DND-41 (cell line): ENCODE data around the gene NXN.

Experiments
- ATAC-seq: fragments of 200-7000 bp; cut with Tn5 transposase; 3 replicates; pipeline ENCODE4 v1.9.1; 2021; ENCODE audit warnings: low read depth; ENCODE audit not compliant: insufficient read depth
- DNase-seq: peaks from one replicate; pipeline ENCODE4 v3.0.0-alpha.2; 2020
- H2AFZ ChIP-seq: 2 replicates; pipeline ENCODE4 v1.6.0; 2012; ENCODE audit warnings: low read depth, low read length
- H3K27ac ChIP-seq: 2 replicates; pipeline ENCODE4 v1.5.1; 2012; ENCODE audit warnings: low read length, inconsistent platforms
- H3K27me3 ChIP-seq: fragments of 200-600 bp; sonication (generic); 2 replicates; pipeline ENCODE4 v1.6.0; 2012; ENCODE audit warnings: low read length, mild to moderate bottlenecking, inconsistent platforms; ENCODE audit not compliant: insufficient read depth, poor library complexity
- H3K36me3 ChIP-seq: 2 replicates; pipeline ENCODE4 v1.5.1; 2012; ENCODE audit warnings: low read length, inconsistent platforms; ENCODE audit not compliant: insufficient read depth
- H3K4me1 ChIP-seq: 2 replicates; pipeline ENCODE4 v1.5.1; 2012; ENCODE audit warnings: mild to moderate bottlenecking, low read length; ENCODE audit not compliant: insufficient read depth
- H3K4me2 ChIP-seq: 2 replicates; pipeline ENCODE4 v1.6.0; 2012; ENCODE audit warnings: mild to moderate bottlenecking, moderate library complexity, low read length, inconsistent platforms; ENCODE audit not compliant: insufficient read depth
- H3K4me3 ChIP-seq, 2 experiments: fragments of 200-600 bp in 1 of 2; shearing (Covaris generic) in 1 of 2; 2 replicates each; pipeline ENCODE4 v1.5.1; 2012 to 2016; ENCODE audit warnings: inconsistent platforms in 2 of 2, low read length in 2 of 2, mild to moderate bottlenecking in 2 of 2, low read depth in 1 of 2, moderate library complexity in 1 of 2
- H3K79me2 ChIP-seq: 2 replicates; pipeline ENCODE4 v1.6.0; 2012; ENCODE audit warnings: low read length, inconsistent platforms; ENCODE audit not compliant: insufficient read depth
- H3K9ac ChIP-seq: 2 replicates; pipeline ENCODE4 v1.6.0; 2012; ENCODE audit warnings: low read depth, mild to moderate bottlenecking, inconsistent platforms, low read length, moderate library complexity
- H3K9me3 ChIP-seq: 2 replicates; pipeline ENCODE4 v1.5.1; 2012; ENCODE audit warnings: low read length, moderate library complexity, mild to moderate bottlenecking, inconsistent platforms; ENCODE audit not compliant: insufficient read depth, severe bottlenecking
- H4K20me1 ChIP-seq: 2 replicates; pipeline ENCODE4 v1.6.0; 2012; ENCODE audit warnings: low read length; ENCODE audit not compliant: insufficient read depth
- EZH2 ChIP-seq: IDR thresholded peaks from 3 replicates; pipeline ENCODE4 v1.6.1; 2012; ENCODE audit warnings: borderline replicate concordance, low read depth, mild to moderate bottlenecking, moderate library complexity, low read length, inconsistent platforms; ENCODE audit not compliant: severe bottlenecking
- TF ChIP-seq, protein P1 (sequence below): IDR thresholded peaks from 2 replicates; pipeline ENCODE4 v1.5.1; 2012; ENCODE audit warnings: borderline replicate concordance, low read length, moderate library complexity, mild to moderate bottlenecking; ENCODE audit not compliant: poor library complexity, severe bottlenecking; ENCODE audit errors: extremely low read depth

The NXN gene

DNA sequence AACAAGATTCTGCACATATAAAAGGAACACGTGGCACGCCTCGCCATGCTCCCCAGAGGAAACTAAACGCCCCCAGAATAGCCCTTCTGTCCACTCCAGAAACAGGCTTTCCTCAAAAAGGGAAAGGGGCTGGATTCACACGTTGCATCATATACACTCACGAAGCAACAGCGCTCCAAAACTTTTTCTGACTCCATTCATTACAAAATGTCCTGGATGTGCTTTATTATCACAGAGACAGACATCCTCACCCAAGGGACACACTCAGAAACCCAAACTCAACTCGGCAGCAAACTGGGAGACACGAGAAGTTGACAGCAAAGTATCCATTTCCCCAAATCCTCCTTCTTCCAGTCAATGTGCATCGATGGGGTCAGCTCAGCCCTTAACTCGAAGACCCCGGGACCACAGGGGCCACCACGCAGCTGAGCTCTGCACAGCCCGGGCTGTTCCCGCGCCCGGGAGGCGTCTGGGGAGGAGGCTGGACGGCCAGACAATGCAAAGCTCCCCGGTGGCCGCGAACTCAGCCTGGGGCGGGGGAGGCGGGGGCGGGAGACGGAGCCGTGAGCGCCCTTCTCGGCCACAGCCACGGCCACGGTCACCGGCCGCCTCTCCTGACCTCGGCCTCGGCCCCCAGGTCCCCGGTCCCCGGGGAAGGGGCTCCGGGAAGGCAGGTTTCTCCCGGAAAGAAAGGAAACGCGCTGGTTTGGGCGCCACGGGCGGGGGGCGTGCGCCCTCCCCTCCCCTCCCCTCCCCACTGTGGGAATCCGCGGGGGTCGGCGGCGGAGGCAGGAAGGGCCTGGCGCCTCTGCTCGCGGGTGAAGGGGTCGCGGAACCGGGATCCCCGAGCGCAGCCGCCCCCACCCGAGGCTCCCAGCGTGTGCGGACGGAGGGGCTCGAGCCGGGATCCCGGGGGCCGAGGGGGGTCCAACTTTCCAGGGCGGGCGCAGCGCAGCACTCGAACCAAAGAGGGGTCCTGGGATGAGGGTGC lies 1.2 kb downstream of the NXN start:
- H3K27ac ChIP-seq = no peak overlapping the region
- peaks cover 26% of the 10 kb centered on the region for H3K4me1 ChIP-seq
- H2AFZ ChIP-seq = no peak overlapping the region
- no peaks in the 10 kb centered on the region for H3K79me2 ChIP-seq
- H3K9ac ChIP-seq = no peak overlapping the region
- ATAC-seq = no peak
- no peaks in the 10 kb centered on the region; the same call in 1 of the 2 replicates for H4K20me1 ChIP-seq
- TF ChIP-seq EZH2 = no peak
- TF ChIP-seq, protein P1, sequence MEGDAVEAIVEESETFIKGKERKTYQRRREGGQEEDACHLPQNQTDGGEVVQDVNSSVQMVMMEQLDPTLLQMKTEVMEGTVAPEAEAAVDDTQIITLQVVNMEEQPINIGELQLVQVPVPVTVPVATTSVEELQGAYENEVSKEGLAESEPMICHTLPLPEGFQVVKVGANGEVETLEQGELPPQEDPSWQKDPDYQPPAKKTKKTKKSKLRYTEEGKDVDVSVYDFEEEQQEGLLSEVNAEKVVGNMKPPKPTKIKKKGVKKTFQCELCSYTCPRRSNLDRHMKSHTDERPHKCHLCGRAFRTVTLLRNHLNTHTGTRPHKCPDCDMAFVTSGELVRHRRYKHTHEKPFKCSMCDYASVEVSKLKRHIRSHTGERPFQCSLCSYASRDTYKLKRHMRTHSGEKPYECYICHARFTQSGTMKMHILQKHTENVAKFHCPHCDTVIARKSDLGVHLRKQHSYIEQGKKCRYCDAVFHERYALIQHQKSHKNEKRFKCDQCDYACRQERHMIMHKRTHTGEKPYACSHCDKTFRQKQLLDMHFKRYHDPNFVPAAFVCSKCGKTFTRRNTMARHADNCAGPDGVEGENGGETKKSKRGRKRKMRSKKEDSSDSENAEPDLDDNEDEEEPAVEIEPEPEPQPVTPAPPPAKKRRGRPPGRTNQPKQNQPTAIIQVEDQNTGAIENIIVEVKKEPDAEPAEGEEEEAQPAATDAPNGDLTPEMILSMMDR = no peak
- no peaks in the 10 kb centered on the region for H3K9me3 ChIP-seq
- no peaks in the 10 kb centered on the region for H3K36me3 ChIP-seq
- DNase-seq = no peak
- H3K27me3 ChIP-seq = peaks cover 20% of the 10 kb centered on the region
- H3K4me3 ChIP-seq = no peak overlapping the region
- peak overlapping the region; percentile 51 for H3K4me2 ChIP-seq

DNA sequence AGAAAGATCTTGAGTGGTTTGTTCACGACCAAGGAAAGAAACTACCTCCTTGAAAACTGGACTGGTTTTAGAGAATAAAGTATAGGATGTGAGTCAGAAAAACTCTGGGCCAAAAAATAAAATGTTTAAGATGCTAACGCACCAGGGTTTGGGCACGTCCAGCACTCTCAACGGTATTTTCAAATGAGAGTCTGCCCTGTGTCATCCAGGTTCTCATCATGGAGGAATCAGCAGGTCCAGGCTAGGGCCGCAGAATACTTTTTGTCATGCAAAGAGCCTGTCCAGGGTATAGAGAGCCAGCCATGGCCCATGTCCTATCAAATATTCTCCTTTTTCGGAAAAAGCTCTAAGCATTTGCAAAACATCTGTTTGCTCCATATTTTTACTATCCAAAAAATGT lies 2.4 kb downstream of the NXN start:
- Histone ChIP-seq H3K4me2 (no peak overlapping the region), H2AFZ (no peak overlapping the region), H4K20me1 (no peaks in the 10 kb centered on the region; the same call in 1 of the 2 replicates), H3K27me3 (peaks cover 23% of the 10 kb centered on the region), H3K27ac (no peak overlapping the region), H3K9ac (no peak overlapping the region), H3K9me3 (no peaks in the 10 kb centered on the region), H3K36me3 (no peaks in the 10 kb centered on the region), H3K4me1 (peaks cover 26% of the 10 kb centered on the region), H3K79me2 (no peaks in the 10 kb centered on the region), H3K4me3 (no peak overlapping the region)
- DNase-seq = no peak
- TF ChIP-seq, protein P1 = no peak
- no peak for TF ChIP-seq EZH2
- ATAC-seq = no peak

DNA sequence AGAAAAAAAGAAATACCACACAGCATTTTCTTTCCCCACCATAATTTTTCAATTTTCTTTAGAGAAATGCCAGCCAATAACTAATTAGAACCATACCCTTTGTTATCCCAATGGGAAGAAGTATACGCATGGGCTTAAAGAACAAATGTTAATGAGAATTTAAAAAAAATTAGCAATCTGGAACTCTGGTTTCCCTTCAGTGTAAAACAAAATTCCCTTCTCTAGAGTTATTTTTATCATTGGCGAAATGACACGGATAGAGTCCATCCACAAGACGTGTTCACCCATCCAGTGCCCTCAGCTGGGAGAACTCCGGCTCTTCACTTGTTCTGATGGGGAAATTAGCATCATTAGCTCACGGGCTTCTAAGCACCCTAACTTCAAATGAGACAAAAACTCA lies 3.3 kb downstream of the NXN start:
- H2AFZ ChIP-seq = no peak overlapping the region
- H3K4me3 ChIP-seq = no peak overlapping the region
- peaks cover 23% of the 10 kb centered on the region for H3K27me3 ChIP-seq
- no peaks in the 10 kb centered on the region for H3K79me2 ChIP-seq
- H3K36me3 ChIP-seq = no peaks in the 10 kb centered on the region
- ATAC-seq = no peak
- no peak for DNase-seq
- H3K4me2 ChIP-seq = no peak overlapping the region
- H3K9ac ChIP-seq = no peak overlapping the region
- no peaks in the 10 kb centered on the region for H3K9me3 ChIP-seq
- H3K4me1 ChIP-seq = peaks cover 24% of the 10 kb centered on the region
- TF ChIP-seq, protein P1 = no peak
- TF ChIP-seq EZH2 = no peak
- no peak overlapping the region for H3K27ac ChIP-seq
- no peaks in the 10 kb centered on the region; the same call in 1 of the 2 replicates for H4K20me1 ChIP-seq
